HG03460 (cell line): ENCODE data around the gene PACS1.

Source experiments
- ATAC-seq: cut with Tn5 transposase; IDR thresholded peaks from one replicate; pipeline ENCODE4 v1.9.1; 2021; ENCODE audit not compliant: unreplicated experiment

PACS1 gene

DNA sequence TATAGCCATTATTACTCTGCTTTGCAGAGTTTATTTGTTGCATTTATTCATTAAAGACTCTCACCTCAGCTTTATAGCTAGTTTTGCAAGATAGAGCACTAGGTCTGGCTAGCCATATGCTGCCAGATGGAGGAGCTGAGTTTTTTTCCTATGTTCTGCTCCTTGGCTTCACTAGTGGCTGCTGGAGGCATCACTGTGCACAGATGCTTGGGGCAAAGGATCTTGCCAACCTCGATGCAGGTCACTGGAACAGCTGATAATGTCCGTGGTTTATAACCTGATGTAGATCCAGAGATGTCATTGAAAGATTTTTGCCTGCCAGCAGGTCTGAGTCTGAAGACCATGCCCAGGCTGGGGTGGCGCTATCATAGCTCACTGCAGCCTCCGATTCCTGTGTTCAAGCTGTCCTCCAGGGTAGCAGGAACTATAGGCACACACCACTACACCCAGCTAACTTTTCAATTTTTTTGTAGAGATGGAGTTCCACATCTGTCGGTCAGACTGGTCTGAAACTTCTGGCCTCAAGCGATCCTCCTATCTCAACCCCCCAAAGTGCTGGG is 63.2 kb downstream of the PACS1 start:
- ATAC-seq: no peak

DNA sequence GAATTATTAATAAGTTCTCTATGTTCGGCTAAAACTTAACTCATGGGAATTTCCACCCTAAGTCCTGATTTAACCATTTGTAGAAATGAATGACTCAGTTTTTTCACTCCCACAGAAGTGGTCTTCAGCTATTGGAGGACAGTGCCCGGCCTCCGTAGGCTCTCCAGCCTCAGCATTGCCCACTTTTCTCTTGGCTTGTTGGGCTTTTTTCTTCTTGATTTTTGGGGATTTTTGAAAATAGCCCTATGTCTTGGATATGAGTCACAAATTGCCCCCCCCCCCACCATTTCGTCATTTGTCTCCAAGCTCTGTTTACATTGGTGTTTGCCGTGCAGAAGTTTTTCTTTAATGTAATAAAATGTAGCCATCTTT is 66.7 kb downstream of the PACS1 start:
- ATAC-seq: no peak

DNA sequence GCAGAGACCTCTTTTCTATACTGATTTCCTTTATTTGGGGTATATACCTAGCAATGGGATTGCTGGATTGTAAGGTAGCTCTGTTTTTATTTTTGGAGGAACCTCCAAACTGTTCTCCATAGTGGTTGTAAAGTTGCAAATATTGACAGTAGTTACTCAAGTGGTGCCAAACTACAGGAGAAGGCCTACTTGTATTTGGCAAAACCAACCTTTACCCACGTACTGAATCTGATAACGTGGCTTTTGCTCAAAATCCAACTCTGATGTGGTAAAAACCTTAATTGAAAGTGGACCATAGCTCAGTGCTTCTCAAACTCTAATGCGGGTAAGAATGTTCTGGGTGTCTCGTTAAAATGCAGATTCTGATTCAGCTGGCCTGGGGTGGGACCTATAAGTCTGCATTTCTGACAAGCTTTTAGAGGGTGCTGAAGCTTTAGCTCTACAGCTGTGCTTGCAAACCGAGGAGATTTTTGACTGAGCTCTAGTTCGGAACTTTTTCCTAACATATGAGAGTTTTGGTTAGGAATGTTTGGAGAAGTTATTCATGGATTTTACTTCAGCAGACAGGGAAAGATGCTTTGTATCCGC is 69.8 kb downstream of the PACS1 start:
- no peak for ATAC-seq

DNA sequence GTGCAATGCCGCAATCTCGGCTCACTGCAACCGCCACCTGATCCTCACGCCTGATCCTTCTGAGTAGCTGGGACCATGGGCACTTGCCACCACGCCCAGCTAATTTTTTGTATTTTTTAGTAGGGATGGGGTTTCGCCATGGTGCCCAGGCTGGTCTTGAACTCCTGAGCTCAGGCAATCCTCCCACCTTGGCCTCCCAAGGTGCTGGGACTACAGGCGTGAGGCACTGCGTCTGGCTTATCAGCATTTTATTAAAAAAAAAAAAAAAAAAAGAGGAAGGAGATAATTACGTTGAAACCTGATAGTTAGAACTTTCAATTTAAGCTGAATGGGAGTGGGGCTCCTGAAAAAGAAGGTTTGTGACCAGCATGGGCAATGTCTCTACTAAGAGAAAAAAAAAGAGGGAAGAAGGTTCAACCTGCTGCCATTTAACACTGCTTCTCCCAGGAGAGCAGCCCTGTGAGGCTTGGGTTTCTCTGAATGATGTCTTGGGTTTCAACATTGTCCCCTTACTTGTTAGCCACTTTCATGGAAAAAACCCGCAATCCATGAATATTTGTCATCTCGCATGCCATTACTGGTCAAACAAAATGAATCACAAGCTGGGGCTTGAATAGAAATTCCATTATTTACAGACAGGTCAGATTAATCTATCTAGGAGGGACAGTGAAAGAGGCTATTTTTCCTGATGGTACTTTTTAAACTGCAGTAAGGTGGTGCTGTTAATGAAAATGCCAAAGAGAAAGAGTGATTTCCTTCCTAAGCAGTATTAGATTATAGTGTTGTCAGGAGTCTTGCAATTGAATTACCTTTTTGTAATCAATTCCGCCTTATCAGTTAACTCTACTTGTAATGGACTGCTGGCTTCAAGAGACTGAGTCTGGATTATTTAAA is 72.5 kb downstream of the PACS1 start:
- ATAC-seq: no peak

DNA sequence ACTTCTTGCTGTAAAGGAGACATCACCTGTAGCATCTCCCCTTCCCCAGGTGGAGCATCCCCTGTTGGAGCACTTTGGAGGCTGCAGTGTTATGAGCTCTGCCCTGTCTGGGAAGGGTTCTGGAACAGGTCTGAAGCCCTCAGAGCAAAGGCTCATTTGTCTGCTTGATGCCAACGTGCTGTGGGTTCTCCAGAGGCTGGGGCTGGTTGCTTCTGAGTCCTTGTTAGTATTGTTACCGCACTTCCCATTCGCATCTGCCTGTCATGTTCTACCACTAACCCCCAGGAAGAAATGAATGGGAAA is 73.1 kb downstream of the PACS1 start:
- ATAC-seq: no peak

DNA sequence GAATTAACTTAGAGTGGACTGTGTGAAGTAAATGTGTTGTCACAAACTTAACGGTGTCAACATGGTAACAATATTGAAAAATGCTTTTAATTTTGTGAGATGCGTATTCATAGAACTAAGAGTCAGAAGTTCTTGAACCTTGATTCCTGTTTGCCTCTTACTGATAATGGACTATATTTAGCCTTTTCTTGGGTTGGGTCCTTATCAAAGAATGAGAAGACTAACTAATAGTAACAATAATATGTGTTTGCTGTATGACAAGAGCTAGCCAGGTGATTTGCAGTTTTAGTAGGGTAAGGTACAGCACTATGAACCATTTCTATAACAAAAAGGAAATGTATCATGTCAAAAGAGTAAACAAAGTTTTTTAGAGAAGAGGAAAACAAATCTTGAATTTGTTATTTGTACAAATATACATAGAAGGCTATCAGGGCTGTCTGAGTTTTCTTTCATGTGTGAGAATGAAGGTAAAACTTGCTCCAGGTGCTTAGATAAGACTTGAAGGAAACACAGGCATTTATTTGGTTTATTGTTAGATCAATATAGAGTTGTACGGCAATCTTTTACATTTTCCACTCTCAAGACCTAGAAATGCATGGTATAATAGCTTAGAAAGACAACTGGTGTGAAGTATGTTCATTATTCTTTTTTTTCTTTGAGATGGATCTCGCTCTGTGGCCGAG is 74.1 kb downstream of the PACS1 start:
- no peak for ATAC-seq

DNA sequence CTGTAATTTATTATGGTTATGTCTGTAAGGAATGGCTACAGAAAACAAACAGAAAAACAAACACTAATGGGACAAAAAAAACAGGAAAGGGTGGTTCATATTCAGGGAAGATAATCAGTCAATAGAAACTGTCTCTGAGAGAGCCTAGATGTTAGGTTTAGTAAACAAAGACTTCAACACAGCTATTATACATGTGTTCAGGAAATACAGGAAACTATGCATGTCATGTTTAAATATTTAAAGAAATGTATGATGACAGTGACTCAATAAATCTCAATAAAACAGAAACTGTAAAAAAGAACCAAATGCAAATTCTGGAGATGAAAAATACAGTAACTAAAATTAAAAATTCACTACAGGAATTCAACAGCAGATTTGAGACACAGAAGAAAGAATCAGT is 76.0 kb downstream of the PACS1 start:
- ATAC-seq: no peak

DNA sequence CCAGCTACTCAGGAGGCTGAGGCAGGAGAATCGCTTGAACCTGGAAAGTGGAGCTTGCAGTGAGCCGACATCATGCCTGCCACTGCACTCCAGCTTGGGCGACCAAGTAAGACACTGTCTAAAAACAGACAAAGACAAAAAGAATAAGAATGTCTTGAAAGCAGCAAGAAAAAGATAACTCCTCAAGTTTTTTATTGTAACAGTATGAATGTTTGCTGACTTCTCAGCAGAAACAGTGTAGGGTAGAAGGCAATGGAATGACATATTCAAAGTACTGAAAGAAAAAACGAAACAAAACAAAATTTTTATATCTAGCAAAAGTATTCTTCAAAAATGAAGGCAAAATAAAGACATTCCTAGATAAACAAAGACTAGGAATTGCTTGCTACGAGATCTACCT is 76.9 kb downstream of the PACS1 start:
- no peak for ATAC-seq

DNA sequence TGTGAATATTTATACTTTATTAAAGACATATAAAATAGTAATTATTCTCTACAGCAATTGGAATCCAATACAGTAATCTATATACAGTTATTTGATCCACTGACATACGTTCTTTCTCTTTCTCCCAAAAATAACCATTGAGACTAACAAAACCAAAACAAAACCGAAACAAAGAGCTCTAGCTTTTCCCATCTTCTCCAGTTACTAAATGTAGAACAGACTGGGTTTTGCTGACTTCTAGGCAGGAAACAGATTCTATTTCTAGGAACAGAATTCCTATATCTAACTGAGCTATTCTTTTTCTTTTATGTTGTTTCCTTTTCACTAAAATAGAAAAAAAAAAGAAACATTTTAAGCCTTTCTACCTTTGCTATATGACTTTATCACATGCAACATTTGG is 80.1 kb downstream of the PACS1 start:
- no peak for ATAC-seq

DNA sequence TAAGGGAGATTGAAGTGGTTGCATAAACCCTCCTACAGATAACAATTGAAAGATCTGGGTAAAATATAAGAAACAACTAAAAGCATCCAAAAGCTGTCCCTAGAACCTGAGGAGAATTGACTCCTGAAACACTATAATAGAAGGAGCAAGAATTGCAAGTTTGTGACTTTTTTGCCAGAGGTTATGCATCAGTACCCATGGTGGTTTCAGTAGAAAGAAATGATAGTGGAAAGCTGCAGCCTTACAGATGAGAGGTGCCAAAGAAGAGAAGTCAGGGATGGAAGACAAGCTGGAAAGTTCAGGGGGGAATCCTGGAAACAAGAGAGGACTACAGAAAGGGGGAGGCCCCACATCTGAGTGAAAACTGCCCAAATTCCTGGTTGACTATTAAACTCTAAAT is 80.7 kb downstream of the PACS1 start:
- no peak for ATAC-seq

DNA sequence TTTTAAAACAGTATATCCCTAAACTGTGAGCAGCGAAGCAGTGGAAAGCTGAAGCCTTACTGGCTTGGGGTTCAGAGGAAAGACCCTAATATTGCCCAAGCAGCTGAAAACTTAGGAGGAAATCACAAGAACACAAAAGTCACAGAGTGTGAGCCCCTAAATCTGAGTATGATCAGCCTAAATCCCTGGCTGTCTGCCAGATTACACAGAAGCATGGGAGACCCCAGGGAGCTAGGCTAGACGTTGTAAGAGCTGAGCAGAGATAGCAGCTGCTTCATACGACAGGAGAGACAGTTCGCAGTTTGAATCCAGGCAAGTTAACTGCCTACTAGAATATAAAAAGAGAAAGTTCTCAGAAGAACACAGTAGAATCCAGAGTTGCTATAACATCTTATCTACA is 81.2 kb downstream of the PACS1 start:
- ATAC-seq: no peak

DNA sequence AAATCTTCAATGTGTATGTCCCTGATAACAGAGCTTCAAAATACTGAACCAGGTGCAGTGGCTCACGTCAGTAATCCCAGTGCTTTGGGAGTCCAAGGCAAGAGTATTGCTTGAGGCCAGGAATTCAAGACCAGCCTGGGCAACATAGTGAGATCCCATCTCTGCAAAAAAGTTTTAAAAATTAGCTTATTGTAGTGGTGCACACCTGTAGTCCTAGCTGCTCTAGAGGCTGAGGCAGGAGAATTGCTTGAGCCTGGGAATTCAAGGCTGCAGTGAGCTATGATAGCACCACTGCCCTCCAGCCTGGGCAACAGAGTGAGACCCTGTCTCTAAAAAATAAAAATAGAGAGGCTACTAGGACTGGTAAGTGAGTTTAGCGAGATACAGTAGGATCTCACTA is 84.0 kb downstream of the PACS1 start:
- ATAC-seq: no peak

DNA sequence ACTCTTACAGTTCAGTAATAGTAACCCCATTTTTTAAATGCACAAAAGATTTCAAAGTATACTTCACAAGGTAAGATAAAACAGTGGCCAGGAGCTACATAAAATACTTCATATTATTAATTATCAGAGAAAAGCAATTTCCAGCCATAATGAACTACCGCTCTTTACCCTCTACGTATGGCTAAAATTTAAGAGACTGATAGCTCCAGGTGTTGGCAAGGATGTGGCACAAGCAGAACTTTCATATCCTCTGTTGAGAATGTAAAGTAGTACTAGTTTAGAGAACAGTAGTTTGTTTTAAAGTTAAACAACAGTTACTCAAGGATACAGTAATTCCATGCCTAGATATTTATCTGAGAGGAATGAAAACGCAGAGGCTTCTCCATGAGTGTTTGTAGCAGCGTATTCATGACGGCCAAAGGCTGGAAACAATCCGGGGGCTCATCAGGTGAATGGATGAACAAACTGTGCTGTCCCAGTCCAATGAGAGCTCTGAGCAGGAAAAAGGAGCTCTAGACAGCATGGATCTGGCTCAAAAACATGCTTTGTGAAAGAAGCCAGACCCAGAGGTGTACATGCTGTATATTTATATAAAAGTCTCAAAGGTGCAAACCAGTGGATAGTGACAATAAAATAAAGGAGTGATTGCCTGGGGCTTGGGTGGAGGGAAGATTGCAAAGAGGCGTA is 85.5 kb downstream of the PACS1 start:
- ATAC-seq: no peak

DNA sequence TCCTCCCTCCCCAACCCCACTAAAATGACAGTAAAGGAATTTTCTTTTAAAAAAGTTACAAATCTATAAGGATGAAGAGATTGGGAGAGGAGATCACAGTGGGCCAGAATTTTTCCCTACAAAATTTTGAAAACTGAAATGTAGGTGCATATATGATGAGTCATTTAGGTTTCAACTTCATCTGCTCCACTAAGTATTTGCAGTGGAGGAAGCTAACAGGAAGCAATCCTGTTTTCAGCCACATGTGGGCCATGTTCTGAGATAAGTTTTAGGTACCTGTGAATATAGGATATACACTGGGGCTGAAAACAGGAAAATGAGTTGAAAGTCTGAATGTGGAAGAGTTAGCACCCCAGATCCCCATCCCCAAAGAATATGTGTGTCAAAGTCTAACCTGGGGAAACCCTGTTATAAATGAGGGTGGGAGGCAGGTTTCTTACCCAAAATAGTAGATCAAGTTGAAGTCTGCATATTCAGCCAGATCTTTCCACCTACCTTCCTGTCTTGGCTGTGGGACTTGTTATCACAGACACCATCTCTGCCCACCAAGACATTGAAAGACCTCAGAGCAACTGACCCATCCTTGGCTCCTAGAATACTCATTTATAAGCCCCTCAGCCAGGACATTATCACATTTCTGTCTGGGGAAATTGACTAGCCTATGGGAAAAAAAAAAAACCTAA is 87.3 kb downstream of the PACS1 start:
- no peak for ATAC-seq

DNA sequence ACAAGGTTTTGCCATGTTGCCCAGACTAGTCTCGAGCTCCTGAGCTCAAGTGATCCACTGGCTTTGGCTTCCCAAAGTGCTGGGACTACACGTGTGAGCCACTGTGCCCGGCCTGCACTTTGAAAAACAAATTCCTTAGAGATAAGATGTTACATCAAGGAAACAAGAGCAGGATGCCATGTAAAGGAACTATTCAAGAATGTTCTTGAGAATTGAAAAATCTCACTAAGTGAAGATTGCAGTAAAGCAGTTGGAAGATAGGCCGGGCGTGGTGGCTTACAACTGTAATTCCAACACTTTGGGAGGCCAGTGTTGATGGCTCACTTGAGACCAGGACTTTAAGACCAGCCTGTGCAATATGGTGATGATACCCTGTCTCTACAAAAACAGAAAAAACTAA is 88.1 kb downstream of the PACS1 start:
- no peak for ATAC-seq

DNA sequence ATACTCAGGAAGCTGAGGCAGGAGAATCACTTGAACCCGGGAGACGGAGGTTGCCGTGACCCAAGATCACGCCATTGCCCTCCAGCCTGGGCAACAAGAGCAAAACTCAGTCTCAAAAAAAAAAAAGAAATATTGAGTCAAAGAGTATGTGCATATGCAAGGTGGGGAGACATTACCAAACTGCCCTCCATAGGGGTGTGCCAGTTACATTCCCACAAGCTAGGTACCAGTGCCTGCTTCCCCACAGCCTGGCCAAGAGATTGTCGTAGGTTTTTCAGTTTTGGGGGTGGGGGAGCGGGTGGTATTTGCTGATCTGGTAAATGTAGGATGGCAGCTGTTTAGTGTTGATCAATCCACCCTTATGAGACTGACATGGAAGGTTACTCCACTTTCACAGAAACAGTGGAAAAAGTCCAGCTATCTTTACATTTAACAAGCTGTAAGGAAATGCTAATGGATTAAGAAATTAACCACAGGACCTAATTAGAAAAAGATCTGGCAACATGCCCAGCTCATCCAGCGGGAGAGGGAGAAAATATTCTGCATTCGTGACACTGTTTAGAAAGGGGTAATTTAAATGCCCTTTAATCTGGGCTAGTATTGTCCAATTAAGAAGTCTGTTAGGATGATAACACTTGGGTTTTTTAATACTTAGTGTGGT is 89.4 kb downstream of the PACS1 start:
- no peak for ATAC-seq

DNA sequence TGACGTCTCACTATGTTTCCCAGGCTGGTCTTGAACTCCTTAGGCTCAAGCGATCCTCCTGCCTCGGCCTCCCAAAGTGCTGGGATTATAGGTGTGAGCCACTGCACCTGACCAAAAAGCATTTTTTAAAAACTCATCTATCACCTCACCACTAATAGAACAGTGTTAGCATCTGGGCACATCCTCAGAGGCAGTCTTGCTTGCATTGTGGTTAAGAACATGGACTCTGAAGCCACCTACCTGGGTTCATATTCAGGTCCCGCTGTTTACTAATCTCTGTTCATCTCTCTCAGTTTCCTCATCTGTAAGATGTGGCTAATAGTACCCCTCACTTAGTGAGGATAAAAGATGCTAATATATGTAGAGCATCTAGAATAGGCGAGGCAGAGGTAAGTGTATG is 90.6 kb downstream of the PACS1 start:
- ATAC-seq: no peak

DNA sequence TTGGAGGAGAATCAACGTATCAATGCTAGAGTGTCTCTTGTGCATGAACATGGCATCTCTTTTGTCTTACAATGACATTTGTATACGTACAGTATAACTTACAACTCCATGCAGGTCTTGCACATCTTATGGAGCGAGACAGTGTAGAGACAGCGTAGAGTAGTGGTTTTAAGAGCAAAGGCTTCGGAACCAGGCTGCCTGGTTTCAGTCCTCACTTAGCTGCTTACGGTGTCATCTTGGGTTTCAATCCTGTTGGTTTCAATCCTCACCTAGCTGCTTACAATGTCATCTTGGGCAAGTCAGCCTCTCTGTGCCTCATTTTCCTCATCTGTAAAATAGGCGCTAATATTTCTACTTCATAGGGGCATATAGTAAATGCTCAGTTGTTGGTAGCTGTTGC is 98.2 kb downstream of the PACS1 start:
- ATAC-seq: no peak

DNA sequence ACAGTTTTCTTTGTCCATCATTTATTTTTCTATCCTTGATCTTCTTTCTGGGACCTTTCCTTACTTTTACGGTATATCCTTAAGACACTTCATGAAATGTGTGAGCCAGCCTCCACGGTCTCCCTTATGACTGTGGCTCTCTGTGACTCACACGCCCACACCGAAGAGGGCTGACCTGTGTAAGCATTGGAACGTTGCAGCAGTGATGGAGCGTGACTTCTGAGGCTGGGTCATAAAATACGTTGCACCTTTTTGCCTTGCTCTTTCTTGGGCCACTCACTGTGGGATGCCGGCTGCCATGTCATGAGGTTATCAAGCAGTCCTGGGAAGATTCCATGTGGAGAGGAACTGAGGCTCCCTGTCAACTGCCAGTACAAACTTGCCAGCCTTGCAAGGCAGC is 102.1 kb downstream of the PACS1 start:
- no peak for ATAC-seq

DNA sequence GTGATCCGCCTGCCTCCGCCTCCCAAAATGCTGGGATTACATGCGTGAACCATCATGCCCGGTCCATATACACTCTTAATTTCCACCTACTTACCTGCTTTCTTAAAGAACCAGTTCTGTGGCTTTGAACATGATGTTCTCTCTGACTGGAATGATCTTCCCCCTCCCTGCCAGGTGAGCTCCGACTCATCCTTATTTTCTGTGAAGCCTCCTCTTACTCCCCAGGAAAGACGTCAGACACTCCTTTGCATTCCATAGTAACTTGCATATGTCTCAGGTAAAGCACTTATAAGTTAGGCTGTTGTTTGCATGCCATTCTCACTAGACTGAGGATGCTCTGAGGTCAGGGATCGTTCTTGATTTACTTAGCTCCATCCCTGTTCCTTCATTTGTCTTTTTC is 106.6 kb downstream of the PACS1 start:
- ATAC-seq: no peak

DNA sequence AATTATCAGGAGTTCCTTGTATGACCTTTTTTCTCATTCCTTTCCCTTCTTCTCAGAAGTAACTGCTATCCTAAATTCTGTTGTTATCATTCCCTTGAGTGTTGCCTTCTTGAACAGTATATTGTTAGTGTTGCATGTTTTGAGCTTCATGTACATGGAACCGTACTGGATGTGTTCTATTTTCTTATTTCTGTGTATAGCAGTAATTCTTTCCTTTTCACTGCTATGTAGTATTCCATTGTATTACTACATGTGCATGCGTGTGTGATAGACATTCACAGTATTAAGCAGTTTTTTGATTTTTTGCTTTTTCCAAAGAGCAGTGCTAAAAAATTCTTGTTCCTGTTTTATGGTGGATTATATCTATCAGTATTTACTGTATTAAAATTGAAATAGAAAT is 108.1 kb downstream of the PACS1 start:
- ATAC-seq: no peak
